ENCODE results near the gene LYPD6B.

LYPD6B gene

DNA sequence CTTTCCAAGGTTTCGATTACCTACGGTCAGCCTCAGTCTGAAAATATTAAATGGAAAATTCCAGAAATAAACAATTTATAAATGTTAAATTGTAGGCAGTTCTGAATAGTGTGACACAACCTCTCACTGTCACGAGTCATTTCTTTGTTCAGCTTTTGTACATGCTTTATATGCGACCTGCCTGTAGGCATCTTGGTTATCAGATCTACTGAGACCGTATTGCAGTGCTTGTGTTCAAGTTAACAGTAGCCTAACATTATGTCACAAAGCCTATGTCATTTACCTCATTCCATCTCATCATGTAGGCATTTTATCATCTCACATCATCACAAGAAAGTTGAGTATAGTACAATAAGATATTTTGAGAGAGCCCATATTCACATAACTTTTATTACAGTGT lies 77.3 kb downstream of the LYPD6B start:
- DNase-seq = no peak
- Mint-ChIP-seq H3K4me1 (no peaks in the 10 kb centered on the region), H3K27ac (no peak overlapping the region), H3K4me3 (no peak overlapping the region), H3K9me3 (no peaks in the 10 kb centered on the region), H3K27me3 (no peaks in the 10 kb centered on the region), H3K36me3 (no peaks in the 10 kb centered on the region)
- CTCF ChIA-PET = no interaction called here

DNA sequence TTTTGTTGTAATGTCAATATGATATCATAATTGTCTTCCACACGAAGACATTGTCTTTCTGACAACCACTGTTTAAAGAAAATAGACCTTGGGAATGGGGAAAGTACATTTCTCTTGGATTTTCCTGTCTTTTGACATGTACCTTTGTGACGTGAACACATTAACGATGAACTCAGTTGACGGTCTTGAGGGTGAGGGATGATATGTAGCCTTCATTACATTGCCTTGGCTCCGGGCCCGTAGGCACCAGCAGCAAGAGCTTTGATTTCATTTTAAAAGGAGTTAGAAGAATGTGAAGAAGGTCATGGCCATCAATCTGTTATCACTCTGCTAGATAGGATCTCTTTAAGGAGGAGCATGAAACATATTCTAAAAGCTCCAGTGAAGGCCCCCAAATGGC lies 80.9 kb downstream of the LYPD6B start:
- Mint-ChIP-seq H3K27me3 (peaks cover 6% of the 10 kb centered on the region), H3K9me3 (no peaks in the 10 kb centered on the region), H3K27ac (no peak overlapping the region), H3K4me1 (no peaks in the 10 kb centered on the region), H3K36me3 (no peaks in the 10 kb centered on the region), H3K4me3 (no peak overlapping the region)
- CTCF ChIA-PET = interaction anchor here (0.8 kb wide), 1 partner anchor 103 kb away, joined by 3 read pairs; no protein-coding TSS in a partner anchor
- no peak for DNase-seq

DNA sequence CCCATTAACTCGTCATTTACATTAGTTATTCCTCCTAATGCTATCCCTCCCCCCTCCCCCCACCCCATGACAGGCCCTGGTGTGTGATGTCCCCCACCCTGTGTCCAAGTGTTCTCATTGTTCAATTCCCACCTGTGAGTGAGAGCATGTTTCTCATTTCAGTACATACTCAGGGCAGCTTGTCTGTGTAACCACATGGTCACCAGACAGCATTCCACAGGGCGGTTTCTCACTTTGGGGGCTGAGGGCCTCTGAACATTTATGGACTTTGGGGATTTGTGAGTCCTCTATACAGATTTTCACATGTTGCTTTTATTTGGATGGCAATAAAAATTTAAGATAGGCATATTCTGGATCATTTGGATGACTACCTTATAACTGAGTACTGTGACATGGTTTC lies 84.0 kb downstream of the LYPD6B start:
- DNase-seq = no peak
- Mint-ChIP-seq H3K9me3 (no peaks in the 10 kb centered on the region), H3K27me3 (peaks cover 11% of the 10 kb centered on the region), H3K36me3 (no peaks in the 10 kb centered on the region), H3K4me1 (no peaks in the 10 kb centered on the region), H3K27ac (no peak overlapping the region), H3K4me3 (no peak overlapping the region)
- CTCF ChIA-PET = no interaction called here

DNA sequence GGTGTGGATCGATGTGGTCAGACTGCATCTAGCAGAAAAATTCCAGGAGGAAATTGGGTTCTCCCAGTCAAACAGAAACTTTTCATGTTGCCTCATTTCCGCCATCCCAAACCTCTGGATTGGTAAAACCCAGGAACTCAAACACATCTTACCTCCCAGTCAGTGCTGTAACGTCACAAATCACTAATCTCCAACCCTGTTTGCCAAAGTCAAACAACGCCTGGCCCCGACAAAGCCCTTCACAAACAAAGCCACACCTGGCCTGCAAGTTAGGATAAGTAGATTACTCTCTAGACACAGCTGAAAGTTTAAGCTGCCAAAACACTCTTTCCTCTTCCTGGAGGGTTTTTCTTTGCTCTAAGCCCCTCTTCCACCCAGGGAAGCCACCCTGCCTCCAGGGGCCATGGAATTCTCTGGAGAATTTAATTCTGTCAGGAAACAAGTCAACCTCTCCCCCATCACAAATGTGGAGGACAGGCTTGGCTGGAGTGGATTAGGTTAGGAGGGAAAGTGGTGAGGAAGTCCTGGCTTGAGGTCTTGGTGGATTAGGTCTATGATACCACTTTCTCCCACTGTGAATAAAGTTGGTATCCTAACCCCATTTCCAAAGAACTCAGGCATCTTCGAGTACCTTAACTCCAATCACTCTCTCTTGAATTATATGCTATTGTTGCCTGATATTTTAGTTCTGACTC lies 86.7 kb downstream of the LYPD6B start:
- Mint-ChIP-seq H3K27ac (no peak overlapping the region), H3K36me3 (no peaks in the 10 kb centered on the region), H3K27me3 (peaks cover 11% of the 10 kb centered on the region), H3K4me3 (no peak overlapping the region), H3K9me3 (no peaks in the 10 kb centered on the region), H3K4me1 (no peaks in the 10 kb centered on the region)
- DNase-seq = no peak
- CTCF ChIA-PET = no interaction called here

DNA sequence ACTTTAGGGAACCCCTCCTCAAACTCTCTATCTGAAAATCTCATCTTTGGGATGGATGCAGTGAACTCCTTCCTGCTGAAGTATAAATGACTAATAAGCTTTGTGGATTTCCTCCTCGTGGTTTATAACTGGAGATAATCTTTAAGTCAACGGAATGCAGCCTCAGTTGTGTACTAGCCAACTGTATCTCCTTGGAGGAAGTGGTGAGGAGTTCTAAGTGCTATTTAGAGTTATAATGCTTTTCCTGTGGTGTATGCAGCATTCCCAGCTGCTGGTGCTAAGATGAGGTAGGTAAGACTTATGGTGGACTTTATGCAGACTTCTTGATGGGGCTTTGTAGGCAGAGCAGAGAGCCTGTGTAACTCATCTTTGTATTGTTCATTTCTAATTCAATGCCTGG lies 90.9 kb downstream of the LYPD6B start:
- CTCF ChIA-PET = no interaction called here
- DNase-seq = no peak
- H3K27ac Mint-ChIP-seq = no peak overlapping the region
- no peaks in the 10 kb centered on the region for H3K4me1 Mint-ChIP-seq
- H3K27me3 Mint-ChIP-seq = peaks cover 5% of the 10 kb centered on the region
- no peaks in the 10 kb centered on the region for H3K9me3 Mint-ChIP-seq
- H3K4me3 Mint-ChIP-seq = no peak overlapping the region
- H3K36me3 Mint-ChIP-seq = no peaks in the 10 kb centered on the region

DNA sequence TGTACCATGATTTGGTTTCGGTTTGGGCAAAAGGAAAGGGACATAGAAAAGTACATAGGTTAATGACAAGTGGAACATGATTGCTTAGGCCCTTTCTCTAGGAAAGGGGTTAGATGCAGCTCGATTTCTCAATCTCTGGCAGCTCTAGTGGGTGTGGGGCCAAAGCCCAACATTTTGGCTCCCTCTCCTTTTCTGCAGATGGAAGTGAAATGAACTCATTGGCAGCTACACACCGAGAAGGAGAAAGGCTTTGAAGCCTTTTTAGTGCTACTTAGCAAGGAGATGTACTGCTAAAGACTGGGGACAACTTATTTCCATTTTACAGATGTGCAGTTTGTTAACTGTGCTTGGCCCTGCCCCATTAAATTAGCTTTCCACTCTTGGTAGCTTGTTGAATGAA lies 93.8 kb downstream of the LYPD6B start:
- no peaks in the 10 kb centered on the region for H3K36me3 Mint-ChIP-seq
- no peak overlapping the region for H3K4me3 Mint-ChIP-seq
- DNase-seq = no peak
- H3K27ac Mint-ChIP-seq = no peak overlapping the region
- no peaks in the 10 kb centered on the region for H3K27me3 Mint-ChIP-seq
- no peaks in the 10 kb centered on the region for H3K4me1 Mint-ChIP-seq
- CTCF ChIA-PET = no interaction called here
- H3K9me3 Mint-ChIP-seq = no peaks in the 10 kb centered on the region

DNA sequence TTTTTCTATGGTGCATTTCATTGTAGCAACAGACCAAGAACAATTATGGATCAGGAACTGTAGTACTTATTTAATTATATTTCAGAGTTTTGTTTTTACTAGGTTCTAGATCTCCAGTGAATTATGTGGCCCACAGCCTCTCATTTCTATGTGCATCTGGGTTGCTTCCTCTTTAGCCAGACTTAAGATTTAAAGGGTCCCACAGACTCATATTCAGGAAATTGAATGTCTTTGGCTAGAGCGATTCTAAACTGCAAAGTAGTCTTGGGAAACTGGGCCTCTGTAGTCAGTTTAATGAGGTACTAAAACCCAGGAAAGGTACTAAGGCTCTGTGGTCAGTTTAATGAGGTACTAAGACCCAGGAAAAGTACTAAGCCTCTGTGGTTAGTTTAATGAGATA lies 94.4 kb downstream of the LYPD6B start:
- H3K36me3 Mint-ChIP-seq = no peaks in the 10 kb centered on the region
- H3K4me3 Mint-ChIP-seq = no peak overlapping the region
- H3K27me3 Mint-ChIP-seq = no peaks in the 10 kb centered on the region
- H3K9me3 Mint-ChIP-seq = no peaks in the 10 kb centered on the region
- H3K27ac Mint-ChIP-seq = no peak overlapping the region
- no peaks in the 10 kb centered on the region for H3K4me1 Mint-ChIP-seq
- DNase-seq = no peak
- CTCF ChIA-PET = no interaction called here

DNA sequence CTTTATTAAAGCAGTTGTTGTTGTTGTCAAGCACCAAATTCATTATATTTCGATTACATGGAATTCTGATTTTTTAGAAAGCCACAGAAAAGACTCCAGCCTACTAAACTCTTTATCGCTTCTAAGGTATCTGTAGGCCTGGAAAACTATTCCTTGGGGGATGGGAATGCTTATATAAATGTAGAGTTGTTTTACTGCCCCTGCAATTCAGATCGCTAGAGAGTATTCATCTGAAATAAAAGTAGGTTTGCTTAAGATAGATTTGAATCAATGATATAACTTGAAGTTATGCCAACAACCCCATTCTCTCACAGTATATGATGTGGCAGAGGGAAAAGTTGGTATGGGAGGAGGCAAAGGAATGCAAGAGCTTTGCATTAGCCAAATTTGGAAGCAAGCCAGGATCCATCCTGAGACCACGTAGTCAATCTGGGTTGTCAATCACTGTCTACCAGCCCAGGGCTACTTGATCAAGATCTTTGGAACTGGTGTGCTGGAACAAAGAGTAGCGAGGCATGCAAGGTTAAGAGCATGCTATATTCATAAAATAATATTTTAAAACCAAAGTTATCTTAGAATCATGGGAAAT lies 95.9 kb downstream of the LYPD6B start:
- no peak overlapping the region for H3K4me3 Mint-ChIP-seq
- CTCF ChIA-PET = no interaction called here
- H3K9me3 Mint-ChIP-seq = no peaks in the 10 kb centered on the region
- no peaks in the 10 kb centered on the region for H3K36me3 Mint-ChIP-seq
- H3K4me1 Mint-ChIP-seq = no peaks in the 10 kb centered on the region
- no peaks in the 10 kb centered on the region for H3K27me3 Mint-ChIP-seq
- DNase-seq = no peak
- no peak overlapping the region for H3K27ac Mint-ChIP-seq

DNA sequence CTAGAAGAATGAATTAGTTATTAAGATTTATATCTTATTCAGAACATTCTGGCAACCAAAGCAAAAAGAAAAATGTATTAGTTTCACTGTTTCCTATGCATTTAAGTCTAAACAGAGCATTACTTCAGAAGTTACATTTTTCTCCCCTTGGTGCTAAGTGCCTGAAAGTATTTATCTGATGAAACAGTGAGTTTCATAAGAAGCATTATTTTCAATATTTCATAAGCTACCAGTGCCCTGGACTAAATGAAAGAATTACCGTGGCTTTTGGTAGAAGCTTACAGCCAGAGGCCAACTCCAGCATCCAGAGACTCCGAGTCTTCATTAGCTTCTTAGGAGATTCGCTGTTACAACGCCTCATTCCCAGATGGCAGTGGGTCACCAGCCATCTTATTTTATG lies 97.6 kb downstream of the LYPD6B start:
- Mint-ChIP-seq H3K4me1 (no peaks in the 10 kb centered on the region), H3K27me3 (no peaks in the 10 kb centered on the region), H3K36me3 (no peaks in the 10 kb centered on the region), H3K4me3 (no peak overlapping the region), H3K27ac (no peak overlapping the region), H3K9me3 (no peaks in the 10 kb centered on the region)
- CTCF ChIA-PET = interaction anchor here (0.6 kb wide), 1 partner anchor 50 kb away, joined by 3 read pairs; no protein-coding TSS in a partner anchor
- no peak for DNase-seq

DNA sequence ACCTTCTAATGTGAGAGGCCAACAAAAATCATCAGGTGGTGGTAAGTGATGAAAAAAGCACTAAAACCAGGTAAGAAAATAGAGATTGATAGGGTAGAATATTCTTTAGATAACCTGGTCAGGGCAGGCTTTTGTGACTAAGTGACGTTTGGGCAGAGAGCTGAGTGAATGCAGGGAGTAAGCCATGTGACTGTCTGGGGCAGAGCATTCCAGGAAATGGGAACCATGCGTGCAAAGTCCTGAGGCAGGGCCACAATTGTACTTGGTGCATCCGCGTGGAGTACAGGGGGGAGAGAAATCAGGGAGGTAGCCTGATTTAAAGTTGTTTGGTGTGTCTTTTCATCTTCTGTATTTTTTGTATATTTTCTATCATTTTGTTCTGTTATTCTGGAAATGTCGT lies 102.5 kb downstream of the LYPD6B start:
- Mint-ChIP-seq H3K4me3 (no peak overlapping the region), H3K27me3 (no peaks in the 10 kb centered on the region), H3K36me3 (no peaks in the 10 kb centered on the region), H3K4me1 (no peaks in the 10 kb centered on the region), H3K27ac (no peak overlapping the region), H3K9me3 (no peaks in the 10 kb centered on the region)
- CTCF ChIA-PET = no interaction called here
- no peak for DNase-seq

DNA sequence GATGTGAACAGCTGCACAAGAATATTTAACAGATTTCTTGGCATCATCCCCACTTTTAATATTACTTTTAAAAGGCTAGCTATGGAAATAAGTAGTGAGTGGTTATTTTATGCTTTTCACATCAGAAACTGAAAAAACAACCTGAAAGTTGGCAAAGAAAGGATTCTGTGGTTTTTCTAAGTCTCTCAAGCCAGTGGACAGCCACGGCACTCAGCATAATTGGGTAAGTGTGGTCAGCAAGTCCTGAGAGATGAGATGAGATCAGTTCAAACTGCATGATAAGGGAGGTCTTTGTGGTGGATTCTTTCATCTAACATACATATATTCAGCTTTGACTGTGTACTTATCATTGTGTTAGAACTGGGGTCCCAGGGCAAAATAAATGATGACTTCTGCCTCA lies 105.2 kb downstream of the LYPD6B start:
- no peaks in the 10 kb centered on the region for H3K36me3 Mint-ChIP-seq
- no peak overlapping the region for H3K27ac Mint-ChIP-seq
- DNase-seq = no peak
- H3K9me3 Mint-ChIP-seq = no peaks in the 10 kb centered on the region
- no peaks in the 10 kb centered on the region for H3K27me3 Mint-ChIP-seq
- CTCF ChIA-PET = no interaction called here
- no peaks in the 10 kb centered on the region for H3K4me1 Mint-ChIP-seq
- no peak overlapping the region for H3K4me3 Mint-ChIP-seq

DNA sequence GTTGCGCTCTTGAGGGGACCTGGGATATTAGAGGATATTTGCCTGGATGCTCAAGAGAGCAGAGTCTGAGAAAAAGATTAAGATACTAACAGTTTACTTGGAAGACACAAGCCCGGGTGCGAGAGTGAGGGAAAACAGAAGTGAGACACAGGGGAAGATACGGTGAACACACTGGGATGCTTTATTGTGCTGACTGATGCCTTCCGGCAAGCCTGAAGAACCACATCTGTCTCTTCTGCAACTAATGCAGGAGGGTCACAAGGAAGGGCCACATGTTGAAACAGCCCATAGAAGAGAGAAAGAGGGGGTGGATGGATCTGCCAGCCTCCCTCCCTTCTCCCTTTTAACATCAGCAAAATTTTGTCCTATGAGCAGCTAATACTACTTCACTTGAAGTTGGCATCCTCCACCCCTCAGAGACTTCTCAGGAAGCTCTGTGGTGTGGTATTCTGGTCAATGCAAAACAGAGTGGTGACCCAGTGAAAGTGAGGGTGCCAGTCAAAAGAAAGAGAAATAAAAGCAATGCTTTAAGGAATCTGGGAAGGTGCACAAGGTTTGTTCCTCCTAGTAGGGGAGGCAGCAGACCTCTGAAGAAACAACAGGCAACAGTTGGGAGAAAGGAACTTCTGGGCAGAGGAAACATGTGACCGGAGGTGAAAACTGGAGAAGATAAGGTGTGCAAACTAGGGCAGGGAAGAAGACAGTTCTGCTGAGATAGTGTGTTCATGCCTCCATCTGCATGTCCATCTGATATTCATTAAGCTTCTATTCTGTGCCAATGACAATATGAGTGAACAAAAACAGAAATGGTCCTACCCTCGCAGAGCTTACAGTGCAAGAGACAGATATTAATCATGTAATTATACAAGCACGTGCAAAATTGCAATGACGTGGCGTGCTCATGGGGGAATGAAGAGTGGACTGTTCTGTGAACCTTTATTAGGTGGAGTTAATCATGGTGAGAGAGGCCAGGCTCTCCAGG lies 107.1 kb downstream of the LYPD6B start:
- H3K4me3 Mint-ChIP-seq = no peak overlapping the region
- H3K27ac Mint-ChIP-seq = no peak overlapping the region
- no peaks in the 10 kb centered on the region for H3K27me3 Mint-ChIP-seq
- H3K36me3 Mint-ChIP-seq = no peaks in the 10 kb centered on the region
- no peaks in the 10 kb centered on the region for H3K4me1 Mint-ChIP-seq
- H3K9me3 Mint-ChIP-seq = no peaks in the 10 kb centered on the region
- CTCF ChIA-PET = no interaction called here
- no peak for DNase-seq

DNA sequence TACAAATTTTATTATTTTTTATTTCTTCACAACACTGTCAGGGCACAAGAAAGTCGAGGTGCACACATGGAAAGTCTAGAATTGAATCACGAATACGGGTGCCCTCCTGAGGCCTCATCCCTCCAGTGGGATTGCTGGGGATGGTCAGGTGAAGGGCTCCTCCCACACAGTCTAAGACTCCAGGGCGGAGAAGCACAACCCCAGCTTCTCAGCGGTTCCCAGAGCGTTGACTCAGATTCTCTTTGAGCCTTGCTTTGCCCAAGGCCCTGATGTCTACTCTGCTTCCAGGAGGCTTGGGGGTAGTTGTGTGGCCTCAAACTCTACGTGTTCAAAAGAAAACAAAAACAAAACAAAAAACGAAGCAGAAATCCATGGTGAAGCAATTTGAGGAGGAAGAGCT lies 108.4 kb downstream of the LYPD6B start:
- Mint-ChIP-seq H3K27me3 (peaks cover 3% of the 10 kb centered on the region), H3K27ac (no peak overlapping the region), H3K9me3 (no peaks in the 10 kb centered on the region), H3K4me1 (no peaks in the 10 kb centered on the region), H3K36me3 (no peaks in the 10 kb centered on the region), H3K4me3 (no peak overlapping the region)
- no peak for DNase-seq
- CTCF ChIA-PET = interaction anchor here (1.3 kb wide), 1 partner anchor 130 kb away, joined by 4 read pairs; no protein-coding TSS in a partner anchor

DNA sequence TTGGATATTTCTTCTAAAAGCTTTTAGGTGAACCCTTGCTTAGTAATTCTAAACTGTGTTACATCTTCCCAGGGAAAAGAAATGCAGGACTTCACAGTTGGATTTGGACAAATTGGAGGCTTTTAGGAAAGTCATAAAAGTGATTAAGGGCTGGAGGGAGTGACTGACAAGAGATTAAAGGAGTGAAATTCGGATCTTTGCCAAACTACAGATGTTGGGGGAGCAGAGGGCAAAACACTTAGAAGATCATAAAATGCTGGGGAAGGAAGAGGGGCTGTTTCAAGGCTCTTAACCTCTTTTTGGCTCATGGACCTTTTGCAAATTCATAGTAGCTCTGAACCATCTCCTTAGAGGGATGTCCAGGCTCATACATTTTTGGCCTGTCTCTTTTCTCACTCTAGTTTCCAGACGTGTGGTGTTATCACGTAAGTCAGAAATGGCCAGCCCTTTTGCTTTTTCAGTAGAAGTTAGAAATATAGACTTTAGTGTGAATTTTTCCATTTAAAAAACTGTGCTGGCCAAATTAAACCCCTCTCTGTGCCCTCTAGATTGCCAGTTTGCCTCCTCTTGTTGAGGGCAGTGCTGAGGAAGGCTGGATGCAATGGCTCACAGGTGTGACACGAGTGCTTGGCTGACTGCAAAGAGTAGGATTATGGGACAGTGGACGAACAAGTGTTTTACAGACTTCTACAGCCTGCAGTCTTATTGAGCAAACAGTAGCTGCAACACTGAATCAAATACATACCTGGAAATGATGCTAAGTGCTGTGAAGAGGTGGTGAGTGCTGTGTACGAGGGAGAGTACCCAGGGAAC lies 109.9 kb downstream of the LYPD6B start:
- H3K9me3 Mint-ChIP-seq = no peaks in the 10 kb centered on the region
- no peak overlapping the region for H3K27ac Mint-ChIP-seq
- no peaks in the 10 kb centered on the region for H3K4me1 Mint-ChIP-seq
- CTCF ChIA-PET = no interaction called here
- H3K36me3 Mint-ChIP-seq = no peaks in the 10 kb centered on the region
- no peak for DNase-seq
- no peak overlapping the region for H3K4me3 Mint-ChIP-seq
- peaks cover 3% of the 10 kb centered on the region for H3K27me3 Mint-ChIP-seq

Data from activated naive CD4-positive, alpha-beta T cell treated with anti-CD3 and anti-CD28 coated beads, Interleukin-2, amount 10 ng/mL, durations not matched to agents 7 days and 5 days (primary cell).